ENCODE measurements around the gene WDR27. TPM values are rescaled to one million over a fixed set of nuclear protein-coding genes. Genes with fewer than 3 reads are reported as not detected.
"Not testable (repeated sequence)": the region's sequence is repeated elsewhere in the genome, so short reads cannot be mapped to it uniquely, and the experiment has no call there.

The WDR27 gene
- total RNA-seq, 1 donor from 2014 or later, result 8.6 TPM

DNA sequence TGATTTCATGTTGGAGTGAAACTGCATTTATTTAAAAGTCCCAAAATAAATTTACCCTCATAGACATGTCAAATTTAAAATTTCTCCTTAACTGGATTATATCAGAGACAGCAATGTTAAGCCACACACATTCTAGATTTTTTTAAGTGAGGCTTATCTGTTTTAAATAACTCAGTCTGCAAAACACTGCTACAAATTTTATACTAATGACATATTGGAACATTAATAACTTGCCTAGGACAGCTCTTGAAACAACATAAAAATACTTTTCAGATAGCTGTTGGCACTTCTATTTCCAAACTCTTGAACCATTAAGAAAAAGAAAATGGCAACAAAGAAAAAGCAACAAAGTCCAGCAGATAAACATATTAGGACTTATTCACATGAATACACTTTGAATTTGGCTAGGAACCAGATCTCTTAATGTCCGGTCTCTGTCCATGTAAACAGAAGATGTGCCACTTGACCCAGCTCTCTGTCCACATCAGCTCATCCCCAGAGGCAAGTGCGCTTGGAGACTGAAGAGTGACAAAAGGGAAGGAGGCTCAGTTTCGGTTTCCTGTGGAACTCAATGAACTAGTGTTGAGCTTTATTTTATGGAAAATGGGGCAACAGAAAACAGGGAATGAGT, 228.9 kb downstream of the WDR27 start:
- DNase-seq, result no peak
- intact Hi-C loops (cut with micrococcal nuclease), result no loop called here
- peak; percentile 46 for ATAC-seq

DNA sequence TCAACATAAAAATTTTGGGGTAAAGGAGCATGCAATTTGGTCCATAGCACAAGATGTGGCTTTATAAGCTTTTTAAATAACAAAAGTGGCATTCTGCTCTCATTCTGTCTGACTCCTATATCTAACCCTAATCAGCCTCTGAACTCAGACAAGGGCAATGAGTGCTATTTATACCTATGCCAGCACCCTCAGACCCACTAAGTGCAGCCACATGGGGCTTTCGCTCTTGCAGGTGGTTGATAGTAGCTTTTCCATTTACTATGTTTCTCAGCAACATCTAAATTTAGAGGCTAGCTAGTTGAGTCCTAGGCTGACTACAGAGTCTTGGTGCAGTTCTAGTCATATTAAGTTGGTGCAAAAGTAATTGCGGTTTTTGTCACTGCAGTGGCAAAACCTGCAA, 231.0 kb downstream of the WDR27 start:
- intact Hi-C loops (cut with micrococcal nuclease), result no loop called here
- ATAC-seq (no peak), DNase-seq (no peak)

DNA sequence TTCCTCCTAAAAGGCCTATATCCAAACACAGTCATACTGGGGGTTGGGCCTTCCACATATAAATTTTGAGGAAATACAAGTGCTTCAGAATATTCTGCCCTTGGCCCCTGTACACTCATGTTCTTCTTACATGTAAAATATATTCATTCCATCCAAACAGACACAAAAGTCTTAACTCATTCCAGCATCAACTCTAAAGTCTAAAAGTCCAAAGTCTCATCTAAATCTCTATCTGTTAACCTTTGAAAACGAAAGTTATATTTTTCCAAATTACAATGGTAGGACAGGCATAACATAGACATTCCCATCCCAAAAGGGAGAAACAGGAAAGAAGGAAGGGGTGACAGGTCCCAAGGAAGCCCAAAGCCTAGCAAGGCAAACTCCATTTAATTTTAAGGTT, 232.8 kb downstream of the WDR27 start:
- ATAC-seq (no peak), DNase-seq (no peak)
- intact Hi-C loops (cut with micrococcal nuclease), result no loop called here

DNA sequence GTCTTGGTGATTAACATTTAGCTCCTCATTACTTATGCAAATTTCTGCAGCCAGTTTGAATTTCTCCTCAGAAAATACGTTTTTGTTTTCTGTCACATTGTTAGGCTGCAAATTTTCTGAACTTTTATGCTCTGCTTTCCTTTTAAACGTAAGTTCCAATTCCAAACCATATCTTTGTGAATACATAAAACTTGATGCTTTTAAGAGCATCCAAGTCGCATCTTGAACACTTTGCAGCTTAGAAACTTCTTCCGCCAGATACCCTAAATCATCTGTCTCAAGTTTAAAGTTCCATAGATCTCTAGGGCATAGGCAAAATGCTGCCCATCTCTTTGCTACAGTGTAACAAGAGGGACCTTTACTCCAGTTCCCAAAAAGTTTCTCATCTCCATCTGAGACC, 234.1 kb downstream of the WDR27 start:
- intact Hi-C loops (cut with micrococcal nuclease); ATAC-seq; DNase-seq: not testable (repeated sequence)

GRCh38 chr6:169466256-169466655, 235.6 kb downstream of the WDR27 start:
- DNase-seq; intact Hi-C loops (cut with micrococcal nuclease); ATAC-seq: not testable (repeated sequence)

DNA sequence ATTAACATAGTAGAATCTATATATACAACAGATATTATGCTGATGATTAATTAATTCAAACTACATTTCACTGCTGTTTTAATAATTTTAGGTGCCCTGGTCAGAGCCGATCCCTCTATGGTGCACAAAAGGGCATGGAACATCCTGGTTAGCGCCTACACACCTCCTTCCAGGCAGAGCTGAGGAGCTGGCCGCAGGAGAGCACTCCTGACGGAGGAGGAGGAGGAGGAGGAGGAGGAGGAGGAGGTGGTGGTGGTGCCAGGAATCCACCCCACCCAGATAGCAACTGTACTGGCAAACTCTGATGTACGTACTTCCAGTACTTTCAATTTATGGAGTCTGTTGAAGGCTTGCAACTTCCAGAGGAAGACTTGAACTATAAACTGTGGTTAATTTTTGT, 244.1 kb downstream of the WDR27 start:
- DNase-seq (no peak), ATAC-seq (no peak)
- intact Hi-C loops (cut with micrococcal nuclease), result no loop called here

DNA sequence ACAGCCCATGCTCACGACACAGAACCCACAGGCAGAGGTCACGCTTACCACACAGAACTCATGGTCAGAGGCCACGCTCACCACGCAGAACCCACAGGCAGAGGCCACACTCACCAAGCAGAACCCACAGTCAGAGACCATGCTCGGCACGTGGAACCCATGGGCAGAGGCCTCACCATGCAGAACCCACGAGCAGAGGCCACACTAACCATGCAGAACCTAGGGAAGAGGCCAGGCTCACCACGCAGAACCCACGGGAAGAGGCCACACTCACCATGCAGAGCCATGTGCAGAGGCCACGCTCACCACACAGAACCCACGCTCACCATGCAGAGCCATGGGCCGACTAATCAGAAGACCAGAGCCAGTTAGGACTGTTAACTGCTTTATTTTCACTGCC, 245.0 kb downstream of the WDR27 start:
- DNase-seq (no peak), ATAC-seq (no peak)
- intact Hi-C loops (cut with micrococcal nuclease), result no loop called here

- ATAC-seq, result no peak
- intact Hi-C loops (cut with micrococcal nuclease), result no loop called here
These were observed 246.4 kb downstream of the WDR27 start for GRCh38 chr6:169455470-169455869.

GRCh38 chr6:169454872-169455204, 247.0 kb downstream of the WDR27 start:
- intact Hi-C loops (cut with micrococcal nuclease), result no loop called here
- ATAC-seq, result no peak
- no peak for DNase-seq

More at GRCh38 chr6:169455470-169455869, 246.4 kb downstream of the WDR27 start:
- no peak for DNase-seq

DNA sequence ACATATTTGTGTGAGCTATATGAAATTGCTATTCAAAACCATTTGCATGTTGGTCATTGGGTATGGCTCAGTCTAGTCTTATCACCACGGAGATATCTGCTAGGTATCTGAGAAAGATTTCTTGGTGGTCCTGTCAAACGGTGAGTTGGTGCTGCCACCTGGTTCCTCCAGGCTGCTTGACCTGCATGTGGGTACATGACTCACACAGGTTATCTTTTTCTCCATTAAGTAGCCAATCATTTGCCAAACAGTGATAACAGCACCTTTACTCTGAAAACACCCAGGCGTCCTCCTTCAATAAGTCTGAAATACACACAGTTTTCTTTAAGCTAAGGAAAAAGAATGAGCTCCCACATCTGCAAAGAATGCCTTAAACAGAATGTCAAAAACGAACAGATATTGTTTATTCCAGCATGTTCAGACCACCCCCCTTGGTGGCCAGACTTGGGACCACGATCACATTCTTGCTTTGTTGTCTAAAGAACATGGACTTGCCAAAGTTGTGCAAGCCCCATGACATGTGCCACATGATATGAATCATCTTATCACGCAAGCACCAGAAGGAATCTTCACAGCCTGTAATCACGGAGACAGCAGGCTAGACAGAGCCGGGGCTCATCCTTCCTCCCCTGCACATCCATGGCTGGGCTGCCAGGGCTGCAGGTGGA, 247.5 kb downstream of the WDR27 start:
- ATAC-seq (no peak), DNase-seq (no peak)
- intact Hi-C loops (cut with micrococcal nuclease), result no loop called here

GRCh38 chr6:169452869-169453620, 248.8 kb downstream of the WDR27 start:
- intact Hi-C loops (cut with micrococcal nuclease), result no loop called here
- DNase-seq, result no peak

GRCh38 chr6:169452117-169452868, 249.5 kb downstream of the WDR27 start:
- DNase-seq (peak; percentile 77), ATAC-seq (peak; percentile 96)
- intact Hi-C loops (cut with micrococcal nuclease), result no loop called here

More at GRCh38 chr6:169452869-169453620, 248.8 kb downstream of the WDR27 start:
- no peak for ATAC-seq

- intact Hi-C loops (cut with micrococcal nuclease), result no loop called here
- DNase-seq, result no peak
- ATAC-seq, result no peak
These were observed 250.6 kb downstream of the WDR27 start for GRCh38 chr6:169451065-169451838.

DNA sequence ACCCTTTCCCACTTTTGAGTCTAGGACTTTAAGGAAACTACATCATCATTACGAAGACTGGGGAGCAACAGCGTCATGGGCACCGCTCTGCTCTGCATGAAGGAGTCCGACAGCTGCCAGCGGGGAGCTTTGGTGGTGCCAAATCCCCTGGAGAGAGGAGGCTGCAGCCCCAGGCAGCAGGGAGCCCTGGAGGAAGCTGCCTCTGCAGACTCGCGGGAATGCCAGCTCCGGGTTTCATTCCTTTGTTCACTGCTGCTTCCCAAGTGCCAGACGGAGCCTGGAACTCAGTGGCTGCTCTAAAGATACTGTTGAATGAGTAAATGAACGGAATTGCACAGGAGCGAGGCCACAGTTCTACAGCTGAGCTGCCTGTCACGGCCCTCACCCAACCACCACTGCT, 251.7 kb downstream of the WDR27 start:
- DNase-seq (no peak), ATAC-seq (no peak)
- intact Hi-C loops (cut with micrococcal nuclease), result no loop called here

GRCh38 chr6:169449221-169449620, 252.6 kb downstream of the WDR27 start:
- ATAC-seq (no peak), DNase-seq (no peak)
- intact Hi-C loops (cut with micrococcal nuclease), result no loop called here

DNA sequence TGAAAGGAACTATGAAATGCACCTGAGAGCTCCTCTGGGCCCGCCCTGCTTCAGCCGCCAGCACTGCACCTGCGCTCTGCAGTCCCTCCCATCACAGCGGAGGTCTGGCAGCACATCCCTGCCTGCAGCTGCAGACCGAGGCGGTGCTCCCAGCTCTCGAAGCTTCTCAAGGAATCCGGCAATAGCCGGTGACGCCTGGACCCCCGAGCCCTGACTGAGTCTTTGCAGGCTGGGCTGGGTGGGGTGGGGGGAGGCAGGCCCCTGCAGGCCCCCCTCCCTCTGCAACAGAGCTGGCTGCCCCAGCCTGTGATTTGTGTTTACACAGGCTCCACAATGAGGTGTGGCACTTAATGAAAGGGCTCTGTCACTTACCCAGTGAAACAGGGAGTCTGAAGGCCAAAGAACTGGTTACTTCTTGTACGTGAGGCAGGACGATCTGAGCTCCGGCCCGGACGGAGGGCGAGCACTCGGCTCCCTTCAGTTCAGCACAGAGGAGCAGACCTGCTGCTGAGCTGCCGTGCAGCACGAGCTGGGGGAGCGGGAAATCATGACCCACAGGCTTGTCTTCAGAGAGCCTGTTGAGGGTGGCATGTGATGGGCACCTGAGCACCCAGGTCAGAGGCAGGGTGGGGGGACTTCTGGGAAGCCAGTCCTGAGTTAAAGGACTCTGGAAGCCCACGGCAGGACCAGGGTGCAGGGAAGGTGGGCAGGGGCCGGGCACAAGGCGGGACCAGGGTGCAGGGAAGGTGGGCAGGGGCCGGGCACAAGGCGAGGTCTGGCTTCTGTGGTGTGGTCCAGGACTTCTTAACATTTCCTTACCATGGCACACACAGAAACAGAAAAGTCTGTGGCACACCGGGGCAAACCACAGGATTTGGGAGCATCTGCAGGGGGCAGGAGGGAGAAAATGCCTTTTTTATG, 255.9 kb downstream of the WDR27 start:
- intact Hi-C loops (cut with micrococcal nuclease), result no loop called here
- DNase-seq (no peak), ATAC-seq (no peak)

DNA sequence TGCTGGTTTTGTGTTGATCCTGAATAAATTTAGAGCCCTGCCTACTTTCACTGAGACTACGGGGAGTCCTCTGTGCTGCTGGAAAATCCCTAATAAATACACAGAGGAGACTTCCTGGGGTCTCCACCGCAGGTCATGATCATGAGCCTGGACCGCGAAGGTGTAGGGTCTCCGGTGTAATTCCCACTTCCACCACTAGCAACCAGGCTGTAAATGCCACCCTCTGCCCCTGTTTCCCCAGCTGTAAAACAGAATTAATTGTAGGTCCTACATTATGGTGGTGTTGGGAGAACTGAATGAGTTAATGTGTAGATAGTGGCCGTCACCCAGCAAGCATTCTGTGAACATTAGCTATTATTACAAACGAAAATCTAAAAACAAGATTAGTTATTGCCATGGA, 256.6 kb downstream of the WDR27 start:
- ATAC-seq (no peak), DNase-seq (no peak)
- intact Hi-C loops (cut with micrococcal nuclease), result no loop called here

- intact Hi-C loops (cut with micrococcal nuclease), result no loop called here
- DNase-seq, result no peak
- no peak for ATAC-seq
These were observed 260.5 kb downstream of the WDR27 start for GRCh38 chr6:169441292-169441691.

Data from left ventricle myocardium superior (tissue), 1 donor.